Measurements from ENCODE around the gene TENM4. TPM values are rescaled to one million over a fixed set of nuclear protein-coding genes. Genes with fewer than 3 reads are reported as not detected.

The TENM4 gene
- total RNA-seq, 2 donors from 2014 or later: 2.6 to 6.8 TPM

GRCh38 chr11:79466411-79466810, 25.6 kb upstream of the TENM4 start:
- intact Hi-C loops (cut with DNase I): no loop called here
- Histone ChIP-seq H3K9me3 (no peaks in the 10 kb centered on the region), H3K4me1 (replicated peaks) (no peaks in the 10 kb centered on the region), H3K36me3 (no peaks in the 10 kb centered on the region), H3K4me3 (no peak overlapping the region), H3K27me3 (replicated peaks; ENCODE audit: insufficient read depth) (no peaks in the 10 kb centered on the region), H3K27ac (no peak overlapping the region)
- 54% methylated on average over 2 of the region's 2 CpGs for WGBS
- no peak for DNase-seq (ENCODE audit: low spot score)
- TF ChIP-seq CTCF (IDR thresholded peaks at IDR 0.05) (no peak), POLR2AphosphoS5 (IDR thresholded peaks at IDR 0.05) (no peak), POLR2A (IDR thresholded peaks at IDR 0.05) (no peak)

DNA sequence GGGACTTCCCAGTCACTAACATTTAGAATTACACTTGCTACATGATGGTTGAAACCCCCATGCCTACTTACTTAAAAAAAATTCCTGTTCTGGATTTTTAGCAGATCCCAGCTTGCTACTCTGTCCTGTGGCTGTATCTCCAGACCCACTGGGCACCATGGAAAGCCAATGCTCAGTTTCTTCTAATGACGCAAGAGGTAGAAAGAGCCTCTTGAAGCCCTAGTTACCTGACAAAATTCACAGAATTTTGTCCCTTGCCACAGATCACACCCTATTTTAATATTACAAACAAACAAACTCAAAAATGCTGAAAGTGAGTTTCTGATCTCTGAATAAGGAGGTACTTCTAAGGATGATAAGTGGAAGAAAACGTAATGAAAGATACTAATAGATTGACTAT, 24.3 kb upstream of the TENM4 start:
- Histone ChIP-seq H3K27me3 (replicated peaks; ENCODE audit: insufficient read depth) (no peaks in the 10 kb centered on the region), H3K4me3 (no peak overlapping the region), H3K27ac (no peak overlapping the region), H3K4me1 (replicated peaks) (no peaks in the 10 kb centered on the region), H3K36me3 (no peaks in the 10 kb centered on the region), H3K9me3 (no peaks in the 10 kb centered on the region)
- DNase-seq (ENCODE audit: low spot score): no peak
- TF ChIP-seq CTCF (IDR thresholded peaks at IDR 0.05) (no peak), POLR2A (IDR thresholded peaks at IDR 0.05) (no peak), POLR2AphosphoS5 (IDR thresholded peaks at IDR 0.05) (no peak)
- intact Hi-C loops (cut with DNase I): no loop called here
- WGBS: 99% methylated on average over 2 of the region's 2 CpGs

DNA sequence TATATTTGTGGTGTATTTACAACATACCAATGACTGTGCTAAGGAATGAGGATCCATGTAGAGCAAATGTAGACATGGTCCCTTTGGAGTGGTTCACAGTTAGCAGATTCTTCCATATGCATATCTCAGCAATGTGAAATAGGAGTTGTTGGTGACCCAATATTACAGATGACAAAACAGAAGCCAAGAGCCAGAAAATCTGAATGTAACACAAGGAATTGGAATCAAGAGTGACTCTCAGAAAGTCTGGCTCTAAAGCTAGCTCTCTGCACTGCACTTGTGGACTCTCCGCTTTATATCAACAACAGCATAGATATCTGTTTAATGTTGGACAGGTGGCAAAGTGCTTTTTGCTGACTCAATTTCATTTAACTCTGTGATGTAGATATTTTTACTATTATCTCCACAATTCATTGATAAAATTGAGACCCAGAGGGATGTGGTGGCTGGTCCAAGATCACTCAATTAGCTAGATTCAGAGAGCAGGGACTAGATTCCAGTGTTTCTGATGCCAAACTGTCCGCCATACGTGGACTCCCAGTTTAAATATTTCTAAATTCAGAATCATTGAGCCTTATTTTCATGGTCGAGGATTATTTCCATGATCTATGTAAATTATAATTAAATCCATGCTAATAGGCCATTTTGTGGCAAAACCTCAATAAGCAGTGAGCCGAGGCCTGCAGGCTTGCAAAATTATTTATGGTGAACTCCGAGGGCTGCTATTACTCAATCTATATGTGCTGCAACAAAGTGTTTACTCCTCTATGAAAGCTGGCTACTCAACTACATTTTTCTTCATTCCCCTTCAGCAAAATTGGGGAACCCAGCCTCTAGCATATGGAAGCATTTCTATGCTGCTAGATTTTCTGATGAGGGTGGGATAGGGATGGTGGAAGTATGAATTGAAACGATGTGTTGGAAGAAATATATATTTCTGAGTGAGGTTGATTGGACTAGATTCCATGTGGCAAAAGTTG, 21.1 kb upstream of the TENM4 start:
- no peak overlapping the region for H3K27ac ChIP-seq
- H3K9me3 ChIP-seq: no peaks in the 10 kb centered on the region
- no peak for TF ChIP-seq POLR2AphosphoS5 (IDR thresholded peaks at IDR 0.05)
- TF ChIP-seq CTCF (IDR thresholded peaks at IDR 0.05): no peak
- no peak for TF ChIP-seq POLR2A (IDR thresholded peaks at IDR 0.05)
- WGBS: 90% methylated on average over 7 of the region's 7 CpGs
- H3K27me3 ChIP-seq (replicated peaks; ENCODE audit: insufficient read depth): no peaks in the 10 kb centered on the region
- H3K36me3 ChIP-seq: no peaks in the 10 kb centered on the region
- DNase-seq (ENCODE audit: low spot score): no peak
- intact Hi-C loops (cut with DNase I): no loop called here
- no peak overlapping the region for H3K4me3 ChIP-seq
- no peaks in the 10 kb centered on the region for H3K4me1 ChIP-seq (replicated peaks)

DNA sequence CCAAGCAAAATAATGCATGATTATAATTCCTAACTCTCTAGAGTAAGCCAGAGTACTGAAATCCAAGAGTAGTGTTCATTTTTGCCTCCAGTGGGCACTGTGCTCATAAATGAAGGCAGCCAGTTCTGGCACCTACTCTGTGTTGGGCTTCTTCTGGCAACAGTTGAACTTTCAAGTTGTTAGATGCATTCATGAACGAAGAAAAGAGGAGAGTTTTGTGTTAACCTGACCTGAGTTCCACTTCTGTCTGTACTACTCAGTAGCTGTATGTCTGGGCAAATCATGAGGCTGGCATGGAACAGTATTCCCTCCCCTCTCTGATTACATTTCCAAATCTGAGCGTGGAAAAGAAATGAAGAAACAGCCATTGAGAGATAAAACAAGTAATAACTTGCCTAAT, 20.3 kb upstream of the TENM4 start:
- Histone ChIP-seq H3K27me3 (replicated peaks; ENCODE audit: insufficient read depth) (no peaks in the 10 kb centered on the region), H3K27ac (no peak overlapping the region), H3K36me3 (no peaks in the 10 kb centered on the region), H3K9me3 (no peaks in the 10 kb centered on the region), H3K4me3 (no peak overlapping the region), H3K4me1 (replicated peaks) (no peaks in the 10 kb centered on the region)
- WGBS: 33% methylated on average over 2 of the region's 2 CpGs
- intact Hi-C loops (cut with DNase I): no loop called here
- TF ChIP-seq CTCF (IDR thresholded peaks at IDR 0.05) (peak in 2 of 4 experiments; percentile 24 to 55), POLR2A (IDR thresholded peaks at IDR 0.05) (no peak), POLR2AphosphoS5 (IDR thresholded peaks at IDR 0.05) (no peak)
- no peak for DNase-seq (ENCODE audit: low spot score)

- Histone ChIP-seq H3K36me3 (no peaks in the 10 kb centered on the region), H3K27ac (no peak overlapping the region), H3K4me3 (no peak overlapping the region), H3K27me3 (replicated peaks; ENCODE audit: insufficient read depth) (no peaks in the 10 kb centered on the region), H3K9me3 (no peaks in the 10 kb centered on the region), H3K4me1 (replicated peaks) (no peaks in the 10 kb centered on the region)
- intact Hi-C loops (cut with DNase I): no loop called here
- TF ChIP-seq POLR2AphosphoS5 (IDR thresholded peaks at IDR 0.05): no peak
- TF ChIP-seq POLR2A (IDR thresholded peaks at IDR 0.05): no peak
- TF ChIP-seq CTCF (IDR thresholded peaks at IDR 0.05): no peak
- DNase-seq (ENCODE audit: low spot score): no peak
- 49% methylated on average over 5 of the region's 5 CpGs for WGBS
Observed at GRCh38 chr11:79458709-79459108, 17.9 kb upstream of the TENM4 start.
